ENCODE measurements around the gene TRIM63. TPM values are rescaled to one million over a fixed set of nuclear protein-coding genes. Genes with fewer than 3 reads are reported as not detected.

The TRIM63 gene
- polyA plus RNA-seq, 3 donors = 0.09 TPM; not detected in 2

- Mint-ChIP-seq H3K36me3 (no peaks in the 10 kb centered on the region), H3K27me3 (ENCODE audit: low read depth in 3 of 3) (peaks cover 16 to 21% (median 18%) of the 10 kb centered on the region in 3 donors), H3K4me3 (no peak overlapping the region), H3K4me1 (peaks cover 13% of the 10 kb centered on the region), H3K27ac (no peak overlapping the region), H3K9me3 (peaks cover 0 to 5% (median 0%) of the 10 kb centered on the region in 7 donors)
- H3K4me3 ChIP-seq (replicated peaks in 1 of 3; ENCODE audit: low read depth in 2 of 3, low read length in 3 of 3) = no peak overlapping the region
- peaks cover 0 to 20% of the 10 kb centered on the region in 2 donors for H3K27me3 ChIP-seq (ENCODE audit: control insufficient read depth in 2 of 2, insufficient read depth in 2 of 2, low read length in 2 of 2)
- TF ChIP-seq, protein P1, sequence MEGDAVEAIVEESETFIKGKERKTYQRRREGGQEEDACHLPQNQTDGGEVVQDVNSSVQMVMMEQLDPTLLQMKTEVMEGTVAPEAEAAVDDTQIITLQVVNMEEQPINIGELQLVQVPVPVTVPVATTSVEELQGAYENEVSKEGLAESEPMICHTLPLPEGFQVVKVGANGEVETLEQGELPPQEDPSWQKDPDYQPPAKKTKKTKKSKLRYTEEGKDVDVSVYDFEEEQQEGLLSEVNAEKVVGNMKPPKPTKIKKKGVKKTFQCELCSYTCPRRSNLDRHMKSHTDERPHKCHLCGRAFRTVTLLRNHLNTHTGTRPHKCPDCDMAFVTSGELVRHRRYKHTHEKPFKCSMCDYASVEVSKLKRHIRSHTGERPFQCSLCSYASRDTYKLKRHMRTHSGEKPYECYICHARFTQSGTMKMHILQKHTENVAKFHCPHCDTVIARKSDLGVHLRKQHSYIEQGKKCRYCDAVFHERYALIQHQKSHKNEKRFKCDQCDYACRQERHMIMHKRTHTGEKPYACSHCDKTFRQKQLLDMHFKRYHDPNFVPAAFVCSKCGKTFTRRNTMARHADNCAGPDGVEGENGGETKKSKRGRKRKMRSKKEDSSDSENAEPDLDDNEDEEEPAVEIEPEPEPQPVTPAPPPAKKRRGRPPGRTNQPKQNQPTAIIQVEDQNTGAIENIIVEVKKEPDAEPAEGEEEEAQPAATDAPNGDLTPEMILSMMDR (IDR thresholded peaks at IDR 0.05) = no peak
- H3K4me1 ChIP-seq (ENCODE audit: control insufficient read depth in 1 of 2, insufficient read depth in 2 of 2, low read length in 2 of 2) = peaks cover 4% of the 10 kb centered on the region in 2 donors
- 89% methylated on average over 3 of the region's 7 CpGs for WGBS (ENCODE audit: insufficient coverage)
- no peak overlapping the region for H2AFZ ChIP-seq (ENCODE audit: insufficient read depth, low read depth, low read length, poor library complexity, severe bottlenecking)
- H4K20me1 ChIP-seq (ENCODE audit: insufficient read depth, low read length) = no peaks in the 10 kb centered on the region
- intact Hi-C loops (cut with micrococcal nuclease) = loop anchor here (10.0 kb wide), 1 partner anchor 115 kb away; no protein-coding TSS in a partner anchor
- no peak overlapping the region for H3K9ac ChIP-seq (ENCODE audit: insufficient read depth, low read length, poor library complexity, severe bottlenecking)
- H3K9me3 ChIP-seq (replicated peaks in 1 of 2; ENCODE audit: control insufficient read depth in 1 of 2, insufficient read depth in 1 of 2, low read length in 2 of 2) = no peaks in the 10 kb centered on the region
- H3K4me2 ChIP-seq (replicated peaks; ENCODE audit: extremely low read depth, low read length, poor library complexity, severe bottlenecking) = no peak overlapping the region
- H3K79me2 ChIP-seq (ENCODE audit: insufficient read depth, low read length) = no peaks in the 10 kb centered on the region
- H3K27ac ChIP-seq (ENCODE audit: low read depth in 1 of 2, low read length in 2 of 2) = no peak overlapping the region
- H3K36me3 ChIP-seq (replicated peaks in 1 of 2; ENCODE audit: control insufficient read depth in 1 of 2, insufficient read depth in 2 of 2, low read length in 2 of 2) = no peaks in the 10 kb centered on the region
- no peak for DNase-seq
Observed at GRCh38 chr1:26029864-26030481, 37.5 kb downstream of the TRIM63 start.

DNA sequence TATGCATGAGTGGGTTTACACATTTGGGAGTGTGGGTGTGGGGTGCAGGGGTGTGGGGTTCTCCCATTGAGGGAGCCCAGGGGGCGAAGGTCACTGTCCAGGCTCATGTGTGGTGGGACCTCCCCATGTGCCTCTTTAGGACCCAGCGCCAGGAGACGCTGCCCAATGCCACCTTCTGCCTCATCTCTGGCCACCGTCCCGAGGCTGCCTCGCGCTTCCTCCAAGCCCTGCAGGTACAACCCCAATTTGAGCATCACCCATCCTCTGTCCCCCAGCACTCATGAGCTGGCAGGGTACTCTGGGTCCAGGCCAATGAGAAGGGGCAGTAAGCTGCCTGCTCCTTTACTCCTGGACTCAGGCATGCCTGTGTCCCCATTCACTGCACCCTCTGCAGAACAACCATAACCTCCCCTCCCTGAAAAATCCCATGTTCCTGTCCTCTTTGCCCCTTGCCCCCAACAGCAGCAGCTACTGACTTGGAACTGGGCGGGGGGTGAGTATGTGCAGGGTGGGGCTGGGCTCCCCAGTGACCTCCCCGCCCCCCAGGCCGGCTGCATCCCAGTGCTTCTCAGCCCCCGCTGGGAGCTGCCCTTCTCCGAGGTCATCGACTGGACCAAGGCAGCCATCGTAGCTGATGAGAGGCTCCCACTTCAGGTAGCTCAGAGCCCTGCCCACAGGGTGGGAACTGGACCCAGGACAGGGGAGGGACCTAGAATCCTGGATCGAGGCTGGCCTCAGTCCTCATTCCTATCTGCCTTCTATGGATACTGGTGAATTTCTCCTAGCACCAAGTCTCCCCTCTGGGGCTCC lies 38.2 kb downstream of the TRIM63 start:
- DNase-seq = no peak
- Mint-ChIP-seq H3K27ac (no peak overlapping the region), H3K27me3 (ENCODE audit: low read depth in 3 of 3) (peaks cover 9 to 14% (median 13%) of the 10 kb centered on the region in 3 donors), H3K4me1 (peaks cover 6% of the 10 kb centered on the region), H3K4me3 (no peak overlapping the region), H3K9me3 (no peaks in the 10 kb centered on the region), H3K36me3 (no peaks in the 10 kb centered on the region)
- intact Hi-C loops (cut with micrococcal nuclease) = no loop called here
- H3K4me1 ChIP-seq (ENCODE audit: control insufficient read depth in 1 of 2, insufficient read depth in 2 of 2, low read length in 2 of 2) = no peaks in the 10 kb centered on the region
- H3K27me3 ChIP-seq (ENCODE audit: control insufficient read depth in 2 of 2, insufficient read depth in 2 of 2, low read length in 2 of 2) = peaks cover 0 to 13% of the 10 kb centered on the region in 2 donors
- WGBS (ENCODE audit: insufficient coverage) = 90% methylated on average over 15 of the region's 15 CpGs
- no peaks in the 10 kb centered on the region for H4K20me1 ChIP-seq (ENCODE audit: insufficient read depth, low read length)
- H3K36me3 ChIP-seq (replicated peaks in 1 of 2; ENCODE audit: control insufficient read depth in 1 of 2, insufficient read depth in 2 of 2, low read length in 2 of 2) = no peaks in the 10 kb centered on the region
- H3K9ac ChIP-seq (ENCODE audit: insufficient read depth, low read length, poor library complexity, severe bottlenecking) = no peak overlapping the region
- no peak overlapping the region for H3K27ac ChIP-seq (ENCODE audit: low read depth in 1 of 2, low read length in 2 of 2)
- H3K79me2 ChIP-seq (ENCODE audit: insufficient read depth, low read length) = no peaks in the 10 kb centered on the region
- no peak overlapping the region for H3K4me2 ChIP-seq (replicated peaks; ENCODE audit: extremely low read depth, low read length, poor library complexity, severe bottlenecking)
- H3K9me3 ChIP-seq (replicated peaks in 1 of 2; ENCODE audit: control insufficient read depth in 1 of 2, insufficient read depth in 1 of 2, low read length in 2 of 2) = no peaks in the 10 kb centered on the region
- H2AFZ ChIP-seq (ENCODE audit: insufficient read depth, low read depth, low read length, poor library complexity, severe bottlenecking) = no peak overlapping the region
- no peak overlapping the region for H3K4me3 ChIP-seq (replicated peaks in 1 of 3; ENCODE audit: low read depth in 2 of 3, low read length in 3 of 3)
- TF ChIP-seq, protein P1 (IDR thresholded peaks at IDR 0.05) = no peak
